HG02943 (cell line): ENCODE measurements around the gene SIRPA.

Experiments
- ATAC-seq: cut with Tn5 transposase; IDR thresholded peaks from one replicate; pipeline ENCODE4 v1.9.1; 2021; ENCODE audit warnings: mild to moderate bottlenecking, low read depth, moderate library complexity; ENCODE audit not compliant: unreplicated experiment

The SIRPA gene

DNA sequence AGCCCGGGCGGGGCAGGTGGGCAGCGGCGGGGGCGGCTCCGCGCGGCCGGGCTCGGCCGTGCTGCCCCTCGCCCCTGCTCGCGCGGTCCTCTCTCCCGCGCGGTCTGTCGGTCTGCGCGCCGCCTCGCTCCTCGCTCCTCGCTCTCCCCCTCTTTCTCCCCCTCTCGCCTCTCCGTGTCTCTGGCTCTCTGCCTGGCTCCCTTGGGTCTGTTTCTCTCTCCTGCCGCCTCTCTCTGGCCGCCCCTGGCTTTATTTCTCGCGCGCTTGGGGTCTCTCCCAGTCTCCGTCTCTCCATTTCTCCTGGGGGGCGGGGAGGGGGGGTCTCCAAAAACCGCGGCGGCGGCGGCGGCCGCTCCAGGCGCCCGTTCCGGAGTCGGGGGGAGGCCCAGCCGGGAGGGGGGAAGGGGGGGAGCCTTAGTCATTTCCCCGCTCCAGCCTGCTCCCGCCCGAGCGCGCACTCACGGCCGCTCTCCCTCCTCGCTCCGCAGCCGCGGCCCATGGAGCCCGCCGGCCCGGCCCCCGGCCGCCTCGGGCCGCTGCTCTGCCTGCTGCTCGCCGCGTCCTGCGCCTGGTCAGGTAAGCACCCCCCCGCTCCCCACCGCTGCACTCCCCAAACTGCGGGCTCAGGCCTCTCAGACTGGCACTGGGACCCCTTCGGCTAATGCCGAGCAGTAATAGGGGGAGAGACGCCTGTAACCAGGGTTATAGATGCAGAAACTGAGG, at the start of gene SIRPA:
Gene SIRPA (plus strand): TSS at position 457 of the 723 bp plus-strand sequence. CDS start 41 bp downstream, at position 498.
- ATAC-seq = no peak

DNA sequence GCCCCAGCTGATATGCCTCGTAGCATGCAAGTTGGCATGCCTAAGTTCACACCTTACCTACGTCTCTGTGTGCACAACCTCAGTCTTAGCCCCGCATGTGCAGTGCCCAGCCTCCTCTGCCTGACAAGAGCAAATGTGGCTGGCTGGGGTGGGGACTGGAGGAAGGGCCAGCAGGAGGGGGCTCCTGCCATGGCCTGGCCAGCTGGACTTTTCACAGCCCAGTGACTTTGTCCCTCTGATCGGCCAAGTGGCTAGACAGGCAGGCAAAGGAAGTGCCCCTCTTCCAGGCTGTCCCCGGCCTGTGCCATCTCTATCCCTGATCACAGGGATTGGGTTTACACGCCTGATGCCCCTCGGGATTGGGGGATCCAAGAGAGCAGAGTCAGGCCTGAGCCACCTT, 49.5 kb upstream of the SIRPA start:
- no peak for ATAC-seq

DNA sequence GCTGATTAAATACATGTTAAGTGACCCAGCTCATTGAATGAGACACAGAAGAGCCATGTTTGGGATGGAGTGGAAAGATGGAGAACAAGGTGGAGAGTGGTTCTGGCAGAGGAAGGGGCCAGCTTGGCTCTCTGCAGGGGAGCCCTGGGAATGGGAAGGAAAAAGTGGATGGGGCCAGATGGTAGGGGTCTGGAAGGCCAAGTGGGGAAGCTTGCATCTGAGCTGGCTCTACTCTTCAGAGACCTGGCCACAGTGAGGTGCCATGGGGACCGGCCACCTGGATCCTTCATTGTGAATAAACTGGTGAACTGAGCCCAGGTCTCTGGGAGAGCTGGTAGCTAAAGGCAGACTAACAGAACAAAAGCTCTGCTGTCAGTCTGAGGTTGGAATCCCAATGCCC, 48.9 kb upstream of the SIRPA start:
- ATAC-seq = no peak

DNA sequence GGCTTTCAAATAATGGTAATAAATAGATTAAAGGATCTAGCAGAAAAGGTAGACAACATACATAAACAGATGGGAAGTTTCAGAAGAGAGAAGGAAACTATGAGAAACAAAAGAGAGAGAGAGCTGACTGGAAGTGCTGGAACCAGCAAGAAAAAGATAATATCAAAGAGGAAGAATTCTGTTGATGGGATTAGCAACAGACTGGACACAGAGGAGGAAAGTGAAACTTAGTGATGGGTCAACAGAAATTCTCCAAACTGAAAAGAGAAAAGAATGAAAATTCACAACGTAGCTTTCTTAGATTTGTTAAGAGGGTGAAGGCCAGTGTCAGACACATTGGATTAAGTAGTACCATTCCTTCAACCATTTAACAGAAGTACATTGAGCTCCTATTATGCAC, 48.3 kb upstream of the SIRPA start:
- no peak for ATAC-seq

DNA sequence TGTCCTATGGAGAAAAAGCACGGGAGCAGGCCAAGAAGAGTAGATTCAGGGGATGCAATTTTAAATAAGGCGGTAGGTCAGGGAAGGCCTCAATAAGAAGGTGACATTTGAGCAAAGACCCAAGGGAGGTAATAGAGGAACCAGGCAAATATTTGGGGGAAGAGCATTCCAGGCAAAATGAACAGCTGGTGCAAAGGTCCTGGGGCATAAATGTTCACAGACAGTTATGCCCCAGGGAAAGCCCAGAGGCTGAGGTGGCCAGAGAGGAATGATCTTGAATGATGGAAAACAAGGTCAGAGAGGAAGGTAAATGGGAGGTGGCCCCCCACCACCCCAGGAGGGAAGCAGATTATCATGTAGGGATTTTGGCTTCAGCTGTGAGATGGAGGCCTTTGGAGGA, 47.4 kb upstream of the SIRPA start:
- no peak for ATAC-seq

DNA sequence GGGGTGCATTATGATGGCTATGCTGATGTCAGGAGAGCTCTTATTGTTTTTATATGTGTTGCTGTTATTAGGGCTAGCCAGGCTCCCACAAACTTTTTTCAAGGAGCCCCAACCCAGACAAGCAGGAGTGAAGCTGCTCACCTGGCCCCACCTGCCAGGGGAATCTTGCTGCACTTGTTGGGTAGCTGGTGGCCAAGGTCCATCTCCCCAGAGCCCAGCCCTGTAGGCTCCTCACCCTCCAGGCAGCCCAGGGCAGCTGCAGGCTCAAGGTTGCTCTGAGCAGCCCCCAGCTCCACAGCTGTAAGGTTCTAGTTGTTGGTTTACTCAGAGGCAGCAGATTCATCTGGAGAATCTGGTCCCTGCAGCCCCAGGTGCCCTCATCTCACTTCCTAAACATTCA, 46.8 kb upstream of the SIRPA start:
- ATAC-seq = no peak

DNA sequence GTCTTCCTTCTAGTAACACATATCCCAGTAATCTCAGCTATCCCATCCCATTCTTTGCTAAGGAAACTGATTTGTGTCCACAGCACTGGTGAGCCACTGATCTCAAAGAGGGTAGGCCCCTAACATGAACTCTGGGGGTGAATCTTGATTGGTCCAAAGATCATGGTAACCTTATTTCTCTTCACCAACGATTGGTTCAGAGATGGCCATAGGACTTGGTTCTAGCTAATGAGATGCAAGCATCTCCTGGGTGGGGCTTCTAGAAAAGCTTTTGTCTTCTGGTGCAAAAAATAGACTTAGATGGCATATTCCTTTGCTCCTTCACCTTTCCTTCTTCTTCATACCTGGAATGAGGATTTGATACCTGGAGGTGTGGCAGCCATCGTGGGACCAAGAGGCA, 43.8 kb upstream of the SIRPA start:
- ATAC-seq = no peak

DNA sequence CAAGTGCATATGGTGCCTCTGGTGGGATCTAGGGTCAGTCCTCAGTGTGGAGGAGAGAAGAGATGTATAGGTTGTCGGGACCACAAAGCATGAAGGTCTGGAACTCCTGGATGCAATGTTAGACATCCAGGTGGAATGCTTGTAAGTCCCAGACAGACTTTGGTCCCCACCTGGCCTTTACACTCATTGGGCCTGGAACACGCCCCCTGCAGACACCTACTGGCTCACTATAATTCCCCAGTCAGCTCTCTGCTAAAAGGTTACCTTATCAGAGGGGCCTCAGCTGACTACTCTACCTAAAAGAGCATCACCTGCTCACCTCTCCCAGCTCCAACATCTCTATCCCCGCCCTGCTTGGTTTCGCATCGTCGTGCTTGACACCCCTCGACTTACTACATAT, 41.7 kb upstream of the SIRPA start:
- no peak for ATAC-seq

DNA sequence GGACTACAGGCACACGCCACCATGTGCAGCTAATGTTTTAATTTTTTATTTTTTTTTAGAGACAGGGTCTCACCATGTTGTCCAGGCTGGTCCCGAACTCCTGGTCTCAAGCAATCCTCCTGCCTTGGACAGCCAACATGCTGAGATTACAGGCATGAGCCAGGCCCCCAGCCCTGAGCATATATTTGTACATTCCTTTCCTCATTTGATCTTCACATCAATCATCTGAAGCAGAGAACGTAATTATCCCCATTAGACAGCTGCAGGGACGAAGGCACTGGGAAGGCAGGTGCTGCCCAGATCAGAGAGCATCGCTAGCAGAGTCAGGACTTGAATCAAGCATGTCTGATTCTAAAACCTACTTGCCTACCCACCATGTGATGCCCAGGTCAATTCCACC, 41.0 kb upstream of the SIRPA start:
- ATAC-seq = no peak

DNA sequence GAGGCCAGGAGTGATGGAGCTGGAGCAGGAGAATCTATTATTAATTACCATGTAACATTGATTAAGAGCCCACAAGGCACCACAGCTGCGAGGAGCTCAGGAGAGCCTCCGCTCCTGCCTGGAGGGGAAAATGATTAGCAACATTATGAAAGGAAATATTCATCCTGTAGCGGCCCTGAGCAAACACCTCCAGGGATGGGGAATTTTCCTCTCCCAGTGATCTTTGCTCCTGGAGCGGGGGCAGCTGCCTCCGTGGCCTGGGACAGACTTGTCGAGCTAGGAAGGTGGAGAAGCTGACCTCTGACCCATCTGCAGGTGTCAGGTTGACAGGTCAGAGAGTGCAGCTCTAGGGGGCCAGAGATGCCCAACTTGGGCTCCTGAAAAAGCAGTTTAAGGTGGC, 40.1 kb upstream of the SIRPA start:
- ATAC-seq = no peak

DNA sequence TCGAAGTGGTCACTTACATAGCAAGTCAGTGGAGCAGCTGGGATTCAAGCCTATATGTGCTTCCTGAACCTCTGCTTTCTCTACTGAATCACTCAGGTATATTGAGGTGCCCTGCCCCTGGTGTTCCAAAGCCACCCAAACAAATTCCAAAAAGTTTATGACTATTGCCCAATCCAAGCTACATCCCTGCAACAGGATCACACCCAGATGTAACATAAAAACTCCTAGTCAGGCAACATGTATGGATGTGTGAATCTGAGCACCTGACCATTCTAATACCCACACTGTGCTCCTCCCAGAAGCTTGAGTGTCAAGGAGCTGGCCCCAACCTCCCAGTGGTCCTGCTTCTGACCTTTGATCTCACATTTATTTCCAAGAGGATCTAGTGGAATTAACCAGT, 39.5 kb upstream of the SIRPA start:
- no peak for ATAC-seq

DNA sequence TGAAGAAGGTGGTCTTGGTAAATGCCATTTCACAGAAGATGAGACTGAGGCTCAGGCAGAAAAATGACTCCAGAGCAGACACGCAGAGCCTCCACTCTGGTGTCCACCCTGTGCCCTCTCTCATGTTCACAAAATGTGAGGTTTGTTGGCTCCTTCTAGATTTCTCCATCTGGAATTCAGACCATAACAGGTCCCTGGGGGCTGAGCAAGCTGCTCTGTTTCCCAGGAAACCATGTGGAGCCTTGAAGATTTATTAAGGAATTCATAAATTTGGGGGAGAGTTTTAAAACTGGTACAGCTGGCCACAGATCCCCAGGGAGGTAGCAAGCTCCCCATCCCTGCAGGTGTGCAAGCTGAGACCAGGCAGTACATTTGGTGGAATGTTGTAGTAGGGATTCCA, 38.8 kb upstream of the SIRPA start:
- no peak for ATAC-seq

DNA sequence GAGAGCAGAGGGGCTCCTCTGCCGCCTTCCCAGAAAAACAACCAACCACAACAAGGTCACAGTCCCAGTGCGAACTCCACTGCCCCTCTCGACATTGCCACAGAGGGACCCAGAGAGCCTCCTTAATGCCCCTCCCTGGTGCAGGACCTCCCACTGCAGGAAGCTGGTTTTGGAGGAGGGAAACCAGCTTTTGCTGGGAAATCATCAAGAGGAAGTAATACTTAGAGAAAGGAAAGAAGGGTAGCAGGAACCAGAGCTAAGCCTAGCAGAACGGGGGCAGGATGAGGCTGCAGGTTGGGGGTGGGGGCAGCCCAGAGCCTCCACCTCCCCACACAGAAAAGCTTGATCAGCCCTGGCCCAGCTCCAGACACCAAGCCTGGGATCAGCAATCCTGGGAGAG, 37.7 kb upstream of the SIRPA start:
- ATAC-seq = no peak

DNA sequence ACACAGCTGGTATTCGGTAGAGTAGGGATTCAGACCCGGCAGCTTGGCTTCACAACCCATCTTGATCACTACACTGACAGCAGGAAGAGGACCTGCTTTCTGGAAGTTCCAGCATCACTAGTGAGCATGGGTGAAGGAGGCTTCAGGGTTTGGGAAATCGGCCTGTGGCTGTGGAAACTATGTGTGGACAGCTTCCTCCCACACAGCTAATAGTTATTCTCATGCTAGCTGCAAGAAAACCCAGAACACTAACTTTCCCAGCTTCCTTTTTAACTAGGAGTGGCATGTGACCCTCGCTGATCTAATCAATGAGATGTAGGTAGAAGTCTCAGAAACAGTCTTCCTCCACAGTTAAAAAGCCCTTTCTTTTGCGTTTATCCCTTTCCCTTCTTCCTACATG, 36.3 kb upstream of the SIRPA start:
- no peak for ATAC-seq

DNA sequence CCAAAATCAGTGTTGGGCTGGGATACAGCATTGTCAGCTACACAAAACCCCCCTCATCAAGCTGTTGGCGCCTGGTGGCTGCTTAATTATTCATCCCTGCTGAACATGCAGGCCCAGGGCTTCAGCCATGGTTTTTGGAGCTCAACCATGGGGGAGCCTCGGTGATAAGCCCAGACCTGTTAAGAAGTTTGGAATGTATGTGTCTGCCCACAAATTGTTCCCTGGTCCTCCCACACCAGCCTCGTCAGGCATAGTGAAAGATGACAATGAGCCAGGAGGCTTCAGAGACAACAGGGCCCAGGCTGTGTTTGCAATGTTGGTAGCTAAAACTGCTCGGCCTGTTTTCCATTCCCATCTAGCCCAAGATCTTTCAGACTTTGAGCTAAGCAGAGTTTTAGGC, 34.8 kb upstream of the SIRPA start:
- no peak for ATAC-seq

DNA sequence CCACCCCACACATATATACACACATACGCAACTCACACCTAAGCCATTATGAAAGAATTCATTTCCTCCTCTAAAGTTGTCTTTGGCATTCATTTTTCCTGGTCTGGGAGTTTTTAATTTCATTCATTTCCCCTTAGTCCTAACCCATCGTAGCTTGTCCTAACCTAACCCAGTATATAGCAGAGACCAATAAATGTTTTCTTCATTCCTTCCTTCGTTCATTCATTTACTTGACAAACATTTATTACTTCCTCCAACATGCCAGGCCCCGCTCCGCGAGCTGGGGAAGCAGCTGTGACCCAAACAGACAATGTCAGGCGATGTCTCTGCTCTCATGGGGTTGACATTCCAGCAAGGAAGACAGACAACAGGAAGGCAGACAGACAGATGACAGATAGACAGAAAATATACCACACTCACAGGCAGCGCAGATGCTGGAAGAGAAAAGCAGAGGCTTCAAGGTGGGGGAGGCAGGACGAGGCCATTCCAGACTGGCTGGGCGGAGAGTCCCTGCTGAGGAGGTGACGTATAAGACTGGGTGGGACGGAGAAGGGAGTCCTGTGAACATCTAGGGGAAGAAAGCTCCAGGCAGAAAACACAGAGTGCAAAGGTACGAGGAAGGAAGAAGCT, 33.7 kb upstream of the SIRPA start:
- no peak for ATAC-seq

DNA sequence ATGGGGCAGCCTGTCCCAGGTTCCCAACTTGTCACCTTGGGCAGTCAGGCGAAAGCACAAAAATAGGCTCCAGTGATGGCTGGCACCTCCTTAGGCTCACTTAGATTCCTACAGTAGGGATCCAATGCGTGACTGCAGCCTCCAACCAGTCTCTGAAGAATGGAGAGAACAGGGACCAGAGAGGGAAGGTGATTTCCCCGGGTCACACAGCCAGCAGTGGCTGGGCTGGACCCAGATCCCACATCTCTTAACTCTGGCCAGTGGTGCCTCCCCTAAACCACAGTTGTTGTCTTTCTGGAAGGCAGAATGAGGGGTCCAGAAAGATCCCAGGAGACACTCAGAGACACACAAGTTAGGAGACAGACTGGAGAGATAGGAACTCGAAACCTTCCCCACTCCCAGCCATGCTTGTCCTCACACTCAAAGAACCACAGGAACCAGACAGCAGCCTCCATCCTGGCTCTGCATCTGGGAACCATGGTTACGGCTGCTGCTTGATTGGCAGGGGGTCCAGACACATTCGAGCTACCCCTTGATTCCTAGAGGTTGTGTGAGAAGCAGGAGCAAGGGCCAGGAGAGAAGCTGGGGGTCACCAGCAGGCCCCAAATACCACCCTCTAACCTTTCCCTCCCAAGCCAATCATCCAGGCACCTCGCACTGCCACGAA, 33.1 kb upstream of the SIRPA start:
- ATAC-seq = no peak

DNA sequence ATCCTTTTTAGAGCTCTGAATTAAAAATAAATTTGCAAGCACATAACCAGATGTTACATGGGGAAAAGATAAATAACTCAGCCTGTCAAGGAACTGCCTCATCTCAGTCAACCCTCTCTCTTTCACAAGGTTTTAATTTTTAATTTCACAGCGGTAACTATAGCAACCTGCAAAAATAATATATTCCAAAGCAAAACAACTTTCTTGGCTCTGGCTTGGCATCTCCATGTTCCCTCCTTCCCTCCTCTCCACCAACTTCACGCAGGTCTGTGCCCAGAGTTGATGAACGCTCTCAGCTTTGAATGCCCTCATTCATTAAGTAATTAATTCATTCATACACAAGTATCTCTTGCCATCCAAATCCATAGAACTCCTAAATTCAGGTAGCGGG, 32.5 kb upstream of the SIRPA start:
- ATAC-seq = no peak

DNA sequence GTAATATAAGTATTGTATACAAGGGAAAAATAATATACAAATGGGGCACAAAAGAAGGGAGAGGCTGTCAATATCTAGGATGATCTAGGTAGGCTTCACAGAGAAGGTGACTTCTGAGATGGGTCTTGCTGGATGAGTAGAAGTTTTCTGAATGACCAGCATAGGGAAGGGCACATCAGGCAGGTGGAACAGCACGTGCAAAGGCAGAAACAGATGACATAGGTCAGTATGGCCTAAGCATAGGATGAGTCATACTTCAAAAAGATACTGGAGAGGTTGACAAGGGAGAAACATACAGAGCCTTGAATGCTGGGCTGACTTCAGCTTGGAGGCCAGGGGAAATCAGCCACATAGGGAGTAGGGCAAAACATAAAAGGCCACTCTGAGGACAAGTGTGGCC, 31.9 kb upstream of the SIRPA start:
- ATAC-seq = no peak

DNA sequence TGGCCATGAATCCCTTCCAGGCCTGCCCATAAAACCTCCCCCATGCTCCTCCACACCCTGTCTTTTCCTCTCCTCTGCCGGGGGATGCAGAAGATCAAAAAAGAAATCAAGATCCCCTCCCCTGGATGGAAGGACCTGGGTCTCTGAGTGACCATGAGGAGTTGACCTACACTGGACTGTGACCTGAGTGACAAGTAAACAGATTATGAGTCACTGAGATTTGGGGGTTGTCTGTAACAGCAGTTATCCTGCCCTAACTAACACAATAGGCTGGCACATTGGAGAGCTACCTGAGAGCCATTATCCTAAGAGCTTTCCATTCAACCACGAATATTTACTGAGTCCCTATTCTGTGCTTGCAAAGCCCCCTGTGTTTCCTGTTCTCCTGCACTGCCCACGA, 28.4 kb upstream of the SIRPA start:
- no peak for ATAC-seq

DNA sequence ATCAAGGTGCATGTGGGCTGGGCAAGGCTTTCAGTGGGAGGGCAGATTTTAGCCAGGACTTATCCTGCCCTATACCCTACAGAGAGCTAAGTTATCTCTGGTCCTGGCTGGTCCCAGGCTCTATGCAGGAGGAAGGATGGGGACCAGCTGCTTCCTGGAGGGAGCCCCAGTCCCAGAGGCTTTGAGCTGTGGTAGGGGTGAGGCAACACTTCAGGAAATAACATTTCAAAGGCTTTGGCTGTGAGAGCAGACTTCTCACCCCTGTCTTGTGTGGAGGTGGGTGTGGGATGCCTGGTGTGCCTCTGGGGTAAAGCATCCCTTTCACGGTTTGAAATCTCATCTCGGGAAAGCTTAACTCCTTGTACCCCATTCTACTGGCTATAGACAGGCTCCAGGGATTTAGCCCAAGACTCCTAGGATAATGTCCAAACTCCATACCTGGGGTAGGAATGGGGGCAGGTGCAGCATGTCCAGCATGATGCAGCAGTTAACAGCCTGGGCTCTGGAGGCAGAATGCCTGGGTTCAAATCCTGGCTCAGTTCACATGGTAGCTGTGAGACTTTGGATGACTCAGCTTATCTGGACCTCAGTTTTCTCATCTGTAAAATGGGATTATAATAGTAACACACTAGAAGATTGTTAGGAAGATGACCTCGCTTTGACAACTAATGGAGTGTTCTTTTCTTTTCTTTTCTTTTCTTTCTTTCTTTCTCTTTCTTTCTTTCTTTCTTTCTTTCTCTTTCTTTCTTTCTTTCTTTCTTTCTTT, 27.5 kb upstream of the SIRPA start:
- no peak for ATAC-seq
